Neural cell (in vitro differentiated cells): ENCODE results near the gene NLRC5. TPM values are rescaled to one million over a fixed set of nuclear protein-coding genes. Genes with fewer than 3 reads are reported as not detected.
"Not testable (repeated sequence)": the region's sequence is repeated elsewhere in the genome, so short reads cannot be mapped to it uniquely, and the experiment has no call there.

Experiments
- H2AFZ ChIP-seq: fragments of 200-600, 300-800 bp; sonication (generic), shearing (Covaris generic); 2 replicates; pipeline ENCODE4 v1.6.0; 2014; ENCODE audit warnings: low read depth, mild to moderate bottlenecking, antibody characterized with exemption, low read length, moderate library complexity
- H3F3A ChIP-seq: fragments of 200-600 bp; shearing (Covaris generic); 2 replicates; pipeline ENCODE4 v1.6.1; 2016; ENCODE audit warnings: mild to moderate bottlenecking, moderate library complexity, mixed read lengths, antibody characterized with exemption, low read length; ENCODE audit not compliant: insufficient read depth, poor library complexity, severe bottlenecking
- H3K27ac ChIP-seq: fragments of 200-600, 300-800 bp; sonication (generic), shearing (Covaris generic); 2 replicates; pipeline ENCODE4 v1.5.1; 2014; ENCODE audit warnings: mild to moderate bottlenecking, low read length, moderate library complexity
- H3K27me3 ChIP-seq: fragments of 300-800, 200-600 bp; sonication (generic), shearing (Covaris generic); 2 replicates; pipeline ENCODE4 v1.6.0; 2014; ENCODE audit warnings: mild to moderate bottlenecking, low read depth, low read length, moderate library complexity; ENCODE audit not compliant: insufficient read depth
- H3K36me3 ChIP-seq: fragments of 300-800, 200-600 bp; sonication (generic), shearing (Covaris generic); 2 replicates; pipeline ENCODE4 v1.5.1; 2014; ENCODE audit warnings: mild to moderate bottlenecking, antibody characterized with exemption, low read length, moderate library complexity; ENCODE audit not compliant: insufficient read depth
- H3K4me2 ChIP-seq: fragments of 300-800, 200-600 bp; sonication (generic), shearing (Covaris generic); 2 replicates; pipeline ENCODE4 v1.6.0; 2014; ENCODE audit warnings: mild to moderate bottlenecking, low read length
- H3K4me3 ChIP-seq: fragments of 300-800, 200-600 bp; sonication (generic), shearing (Covaris generic); 2 replicates; pipeline ENCODE4 v1.5.1; 2014; ENCODE audit warnings: mild to moderate bottlenecking, low read length, moderate library complexity
- H3K79me2 ChIP-seq: fragments of 200-600 bp; shearing (Covaris generic); replicated peaks from 2 replicates; pipeline ENCODE4 v1.6.0; 2014; ENCODE audit warnings: mild to moderate bottlenecking, low read length, moderate library complexity; ENCODE audit not compliant: insufficient read depth
- H3K9ac ChIP-seq: fragments of 300-800, 200-600 bp; sonication (generic), shearing (Covaris generic); 2 replicates; pipeline ENCODE4 v1.6.1; 2016; ENCODE audit warnings: mild to moderate bottlenecking, low read length, mixed read lengths
- H3K9me2 ChIP-seq: fragments of 200-600 bp; shearing (Covaris generic); 2 replicates; pipeline ENCODE4 v1.6.1; 2016; ENCODE audit warnings: mild to moderate bottlenecking, low read length, mixed read lengths; ENCODE audit not compliant: insufficient read depth
- H3K9me3 ChIP-seq: fragments of 200-600, 300-800 bp; sonication (generic), shearing (Covaris generic); 2 replicates; pipeline ENCODE4 v1.6.1; 2016; ENCODE audit warnings: mild to moderate bottlenecking, mixed run types, low read length, moderate library complexity, mixed read lengths
- H4K20me1 ChIP-seq: fragments of 200-600 bp; shearing (Covaris generic); 2 replicates; pipeline ENCODE4 v1.6.1; 2016; ENCODE audit warnings: mild to moderate bottlenecking, mixed run types; ENCODE audit not compliant: insufficient read depth
- CTCF ChIP-seq: fragments of 450-650 bp; IDR thresholded peaks from 2 replicates; pipeline ENCODE4 v1.5.1; 2014; ENCODE audit warnings: antibody characterized with exemption, mild to moderate bottlenecking, moderate library complexity; ENCODE audit not compliant: poor library complexity, severe bottlenecking
- EP300 ChIP-seq: fragments of 450-650 bp; conservative IDR thresholded peaks from 2 replicates; pipeline ENCODE4 v1.6.1; 2014; ENCODE audit warnings: antibody characterized with exemption, mild to moderate bottlenecking, moderate library complexity; ENCODE audit not compliant: poor library complexity, severe bottlenecking
- EZH2 ChIP-seq: fragments of 200-600, 300-800 bp; shearing (Covaris generic), sonication (generic); IDR thresholded peaks from 2 replicates; pipeline ENCODE4 v1.6.1; 2014; ENCODE audit warnings: antibody characterized with exemption, low read length, borderline replicate concordance, mild to moderate bottlenecking; ENCODE audit not compliant: insufficient read depth, poor library complexity, severe bottlenecking
- MXI1 ChIP-seq: fragments of 450-650 bp; conservative IDR thresholded peaks from 2 replicates; pipeline ENCODE4 v1.6.1; 2014; ENCODE audit warnings: antibody characterized with exemption, mild to moderate bottlenecking; ENCODE audit not compliant: poor library complexity, severe bottlenecking
- POLR2AphosphoS5 ChIP-seq: IDR thresholded peaks from 2 replicates; pipeline ENCODE4 v1.6.1; 2012
- RAD21 ChIP-seq: fragments of 450-650 bp; conservative IDR thresholded peaks from 2 replicates; pipeline ENCODE4 v1.6.1; 2014; ENCODE audit warnings: antibody characterized with exemption, mild to moderate bottlenecking, moderate library complexity
- REST ChIP-seq: IDR thresholded peaks from 2 replicates; pipeline ENCODE4 v1.6.1; 2012; ENCODE audit warnings: borderline replicate concordance
- SMC3 ChIP-seq: fragments of 450-650 bp; conservative IDR thresholded peaks from 2 replicates; pipeline ENCODE4 v1.6.1; 2014; ENCODE audit warnings: antibody characterized with exemption, mild to moderate bottlenecking, moderate library complexity; ENCODE audit not compliant: poor library complexity
- TAF1 ChIP-seq: IDR thresholded peaks from 2 replicates; pipeline ENCODE4 v1.6.1; 2012; ENCODE audit warnings: low read depth
- polyA plus RNA-seq: library from polyadenylated mRNA; depleted of rRNA; stranded (reverse); fragments of >200 nt; gene quantifications from 2 replicates; pipeline ENCODE4 v1.2.3, GENCODE V29; 2014

Gene NLRC5
- polyA plus RNA-seq, 1 donor from 2014 or later, result not detected

DNA sequence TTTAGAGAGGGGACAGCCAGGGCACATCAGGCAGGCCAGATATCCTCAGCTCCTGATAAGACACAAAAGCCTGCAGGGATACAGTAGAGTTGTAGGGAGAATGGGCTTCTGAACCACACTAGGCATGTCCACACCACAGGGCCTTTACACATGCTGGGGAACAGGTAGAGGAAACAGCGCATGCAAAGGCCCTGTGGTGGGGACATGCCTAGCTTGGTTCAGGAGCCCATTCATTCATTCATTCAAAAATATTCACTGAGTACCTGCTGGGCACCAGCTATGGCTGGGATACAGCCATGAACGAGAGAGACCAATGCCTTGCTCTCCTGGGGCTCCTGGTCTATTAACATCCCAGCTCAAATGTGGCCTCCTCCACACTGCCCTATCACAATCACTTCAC lies 107.4 kb downstream of the NLRC5 start:
- H3K4me2 ChIP-seq, result no peak overlapping the region
- no peaks in the 10 kb centered on the region for H3K79me2 ChIP-seq
- H3K4me3 ChIP-seq, result no peak overlapping the region
- H3K9ac ChIP-seq, result no peak overlapping the region
- peaks cover 8% of the 10 kb centered on the region for H3K27me3 ChIP-seq
- H3K9me2 ChIP-seq, result no peaks in the 10 kb centered on the region
- H2AFZ ChIP-seq, result no peak overlapping the region
- no peaks in the 10 kb centered on the region for H4K20me1 ChIP-seq
- no peaks in the 10 kb centered on the region for H3K9me3 ChIP-seq
- TF ChIP-seq SMC3 (no peak), CTCF (no peak), RAD21 (no peak), EZH2 (no peak), REST (no peak), POLR2AphosphoS5 (no peak), EP300 (no peak), TAF1 (no peak), MXI1 (no peak)
- H3K36me3 ChIP-seq, result no peaks in the 10 kb centered on the region
- no peak overlapping the region for H3K27ac ChIP-seq
- no peaks in the 10 kb centered on the region for H3F3A ChIP-seq

GRCh38 chr16:57098188-57098841 lies 109.0 kb downstream of the NLRC5 start:
- Histone ChIP-seq H3K27ac (no peak overlapping the region), H3K4me2 (no peak overlapping the region), H3F3A (no peaks in the 10 kb centered on the region), H4K20me1 (no peaks in the 10 kb centered on the region), H3K79me2 (no peaks in the 10 kb centered on the region), H3K36me3 (no peaks in the 10 kb centered on the region), H3K27me3 (peaks cover 4% of the 10 kb centered on the region), H3K4me3 (no peak overlapping the region), H3K9me2 (no peaks in the 10 kb centered on the region), H2AFZ (no peak overlapping the region), H3K9ac (no peak overlapping the region), H3K9me3 (no peaks in the 10 kb centered on the region)
- no peak for TF ChIP-seq POLR2AphosphoS5
- no peak for TF ChIP-seq SMC3
- no peak for TF ChIP-seq RAD21
- TF ChIP-seq MXI1, result no peak
- no peak for TF ChIP-seq TAF1

DNA sequence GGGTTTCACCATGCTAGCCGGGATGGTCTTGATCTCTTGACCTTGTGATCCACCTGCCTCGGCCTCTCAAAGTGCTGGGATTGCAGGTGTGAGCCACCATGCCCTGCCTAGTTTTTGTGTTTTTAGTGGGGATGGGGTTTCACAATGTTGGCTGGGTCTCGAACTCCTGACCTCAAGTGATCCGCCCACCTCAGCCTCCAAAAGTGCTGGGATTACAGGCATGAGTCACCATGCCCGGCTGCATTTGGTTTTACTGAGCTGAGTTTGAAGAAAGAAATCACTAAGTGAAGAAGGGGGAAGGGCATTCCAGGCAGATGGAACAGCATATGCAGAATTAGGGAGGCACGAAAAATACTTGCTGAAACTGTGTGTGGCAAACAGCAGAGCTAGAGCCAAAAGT lies 110.6 kb downstream of the NLRC5 start:
- not testable (repeated sequence) for H3K36me3 ChIP-seq, H3F3A ChIP-seq, H3K9me2 ChIP-seq, H3K27me3 ChIP-seq, H3K9me3 ChIP-seq, H3K27ac ChIP-seq, H3K4me3 ChIP-seq, H4K20me1 ChIP-seq, H3K9ac ChIP-seq, H2AFZ ChIP-seq, H3K4me2 ChIP-seq, H3K79me2 ChIP-seq
